Measurements from ENCODE around the gene KAZALD1. TPM values are rescaled to one million over a fixed set of nuclear protein-coding genes. Genes with fewer than 3 reads are reported as not detected.
"Not testable (repeated sequence)": the region's sequence is repeated elsewhere in the genome, so short reads cannot be mapped to it uniquely, and the experiment has no call there.

KAZALD1 gene
- total and polyA plus RNA-seq, 2 donors from 2014 or later = 9.7 to 9.8 TPM

- Histone ChIP-seq H3K9ac (ENCODE audit: low read length in 3 of 3) (peak overlapping the region in 1 of 3 donors; percentile 89), H3K4me1 (ENCODE audit: control insufficient read depth in 2 of 3, insufficient read depth in 2 of 3, low read depth in 1 of 3, low read length in 3 of 3) (peaks cover 0 to 21% (median 5%) of the 10 kb centered on the region in 3 donors), H3K9me3 (ENCODE audit: control insufficient read depth in 2 of 3, insufficient read depth in 1 of 3, low read length in 3 of 3) (no peaks in the 10 kb centered on the region), H3K27me3 (ENCODE audit: control insufficient read depth, insufficient read depth, low read length) (peaks cover 3% of the 10 kb centered on the region), H3K36me3 (ENCODE audit: control insufficient read depth in 2 of 3, insufficient read depth in 3 of 3, low read length in 3 of 3) (peaks cover 0 to 27% (median 18%) of the 10 kb centered on the region in 3 donors), H3K27ac (ENCODE audit: low read depth in 2 of 2, low read length in 2 of 2) (peak overlapping the region; percentile 96 to 97), H3K4me3 (ENCODE audit: low read length in 3 of 3) (peak overlapping the region in 2 of 3 donors; percentile 88 to 93)
- TF ChIP-seq CTCF (IDR thresholded peaks at IDR 0.05; ENCODE audit: borderline replicate concordance, extremely low read depth, insufficient read depth) = no peak
- FAIRE-seq = no peak
- DNase-seq = peak in 1 of 5 donors; percentile 38
- intact Hi-C loops (cut with DNase I) = no loop called here
These were observed 28.5 kb upstream of the KAZALD1 start for GRCh38 chr10:101033276-101033675.

GRCh38 chr10:101034404-101034803, 27.4 kb upstream of the KAZALD1 start:
- Histone ChIP-seq H3K4me1 (ENCODE audit: control insufficient read depth in 2 of 3, insufficient read depth in 2 of 3, low read depth in 1 of 3, low read length in 3 of 3) (peaks cover 0 to 15% (median 5%) of the 10 kb centered on the region in 3 donors), H3K36me3 (ENCODE audit: control insufficient read depth in 2 of 3, insufficient read depth in 3 of 3, low read length in 3 of 3) (peaks cover 0 to 27% (median 18%) of the 10 kb centered on the region in 3 donors)
- DNase-seq = peak in 1 of 5 donors; percentile 13
- H3K27ac ChIP-seq (ENCODE audit: low read depth in 2 of 2, low read length in 2 of 2); H3K4me3 ChIP-seq (ENCODE audit: low read length in 3 of 3); H3K27me3 ChIP-seq (ENCODE audit: control insufficient read depth, insufficient read depth, low read length); FAIRE-seq; intact Hi-C loops (cut with DNase I); H3K9ac ChIP-seq (ENCODE audit: low read length in 3 of 3); H3K9me3 ChIP-seq (ENCODE audit: control insufficient read depth in 2 of 3, insufficient read depth in 1 of 3, low read length in 3 of 3): not testable (repeated sequence)

GRCh38 chr10:101035314-101035713, 26.5 kb upstream of the KAZALD1 start:
- FAIRE-seq (no peak), DNase-seq (peak in 1 of 5 donors; percentile 67)
- peaks cover 0 to 27% (median 19%) of the 10 kb centered on the region in 3 donors for H3K36me3 ChIP-seq (ENCODE audit: control insufficient read depth in 2 of 3, insufficient read depth in 3 of 3, low read length in 3 of 3)
- no peaks in the 10 kb centered on the region for H3K27me3 ChIP-seq (ENCODE audit: control insufficient read depth, insufficient read depth, low read length)
- no peak overlapping the region for H3K4me3 ChIP-seq (ENCODE audit: low read length in 3 of 3)
- H3K9me3 ChIP-seq (ENCODE audit: control insufficient read depth in 2 of 3, insufficient read depth in 1 of 3, low read length in 3 of 3) = no peaks in the 10 kb centered on the region
- peaks cover 0 to 13% (median 5%) of the 10 kb centered on the region in 3 donors for H3K4me1 ChIP-seq (ENCODE audit: control insufficient read depth in 2 of 3, insufficient read depth in 2 of 3, low read depth in 1 of 3, low read length in 3 of 3)
- intact Hi-C loops (cut with DNase I) = no loop called here
- H3K27ac ChIP-seq (ENCODE audit: low read depth in 2 of 2, low read length in 2 of 2) = no peak overlapping the region
- H3K9ac ChIP-seq (ENCODE audit: low read length in 3 of 3) = no peak overlapping the region
- no peak for TF ChIP-seq CTCF (IDR thresholded peaks at IDR 0.05; ENCODE audit: borderline replicate concordance, extremely low read depth, insufficient read depth)

GRCh38 chr10:101035916-101036702, 25.7 kb upstream of the KAZALD1 start:
- Histone ChIP-seq H3K36me3 (ENCODE audit: control insufficient read depth in 2 of 3, insufficient read depth in 3 of 3, low read length in 3 of 3) (peaks cover 0 to 27% (median 19%) of the 10 kb centered on the region in 3 donors), H3K9ac (ENCODE audit: low read length in 3 of 3) (no peak overlapping the region), H3K27me3 (ENCODE audit: control insufficient read depth, insufficient read depth, low read length) (no peaks in the 10 kb centered on the region), H3K4me1 (ENCODE audit: control insufficient read depth in 2 of 3, insufficient read depth in 2 of 3, low read depth in 1 of 3, low read length in 3 of 3) (peaks cover 0 to 11% (median 6%) of the 10 kb centered on the region in 3 donors), H3K9me3 (ENCODE audit: control insufficient read depth in 2 of 3, insufficient read depth in 1 of 3, low read length in 3 of 3) (no peaks in the 10 kb centered on the region), H3K27ac (ENCODE audit: low read depth in 2 of 2, low read length in 2 of 2) (no peak overlapping the region), H3K4me3 (ENCODE audit: low read length in 3 of 3) (no peak overlapping the region)
- no peak for TF ChIP-seq CTCF (IDR thresholded peaks at IDR 0.05; ENCODE audit: borderline replicate concordance, extremely low read depth, insufficient read depth)
- intact Hi-C loops (cut with DNase I) = no loop called here
- peak in 1 of 5 donors; percentile 44 for DNase-seq
- FAIRE-seq = no peak

Data from kidney (tissue), 14 donors.